ENCODE data around the gene DCTD. TPM values are rescaled to one million over a fixed set of nuclear protein-coding genes. Genes with fewer than 3 reads are reported as not detected.

Gene DCTD
- total RNA-seq, 1 donor from 2014 or later: 44.5 TPM

GRCh38 chr4:182927505-182927904 lies 10.3 kb upstream of the DCTD start:
- peaks cover 2% of the 10 kb centered on the region for H3K9me3 Mint-ChIP-seq (ENCODE audit: unreplicated experiment)
- H3K27me3 Mint-ChIP-seq (ENCODE audit: unreplicated experiment): no peaks in the 10 kb centered on the region
- no peaks in the 10 kb centered on the region for H3K4me1 Mint-ChIP-seq (ENCODE audit: low read depth, unreplicated experiment)
- H3K27ac Mint-ChIP-seq (ENCODE audit: unreplicated experiment): no peak overlapping the region
- TF ChIP-seq, protein P1, sequence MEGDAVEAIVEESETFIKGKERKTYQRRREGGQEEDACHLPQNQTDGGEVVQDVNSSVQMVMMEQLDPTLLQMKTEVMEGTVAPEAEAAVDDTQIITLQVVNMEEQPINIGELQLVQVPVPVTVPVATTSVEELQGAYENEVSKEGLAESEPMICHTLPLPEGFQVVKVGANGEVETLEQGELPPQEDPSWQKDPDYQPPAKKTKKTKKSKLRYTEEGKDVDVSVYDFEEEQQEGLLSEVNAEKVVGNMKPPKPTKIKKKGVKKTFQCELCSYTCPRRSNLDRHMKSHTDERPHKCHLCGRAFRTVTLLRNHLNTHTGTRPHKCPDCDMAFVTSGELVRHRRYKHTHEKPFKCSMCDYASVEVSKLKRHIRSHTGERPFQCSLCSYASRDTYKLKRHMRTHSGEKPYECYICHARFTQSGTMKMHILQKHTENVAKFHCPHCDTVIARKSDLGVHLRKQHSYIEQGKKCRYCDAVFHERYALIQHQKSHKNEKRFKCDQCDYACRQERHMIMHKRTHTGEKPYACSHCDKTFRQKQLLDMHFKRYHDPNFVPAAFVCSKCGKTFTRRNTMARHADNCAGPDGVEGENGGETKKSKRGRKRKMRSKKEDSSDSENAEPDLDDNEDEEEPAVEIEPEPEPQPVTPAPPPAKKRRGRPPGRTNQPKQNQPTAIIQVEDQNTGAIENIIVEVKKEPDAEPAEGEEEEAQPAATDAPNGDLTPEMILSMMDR (IDR thresholded peaks at IDR 0.05; ENCODE audit: partially characterized antibody, unreplicated experiment): no peak
- no peak for DNase-seq
- H3K36me3 Mint-ChIP-seq (ENCODE audit: unreplicated experiment): no peaks in the 10 kb centered on the region
- no peak overlapping the region for H3K4me3 Mint-ChIP-seq (ENCODE audit: unreplicated experiment)

- Mint-ChIP-seq H3K27me3 (ENCODE audit: unreplicated experiment) (no peaks in the 10 kb centered on the region), H3K4me3 (ENCODE audit: unreplicated experiment) (no peak overlapping the region), H3K36me3 (ENCODE audit: unreplicated experiment) (no peaks in the 10 kb centered on the region), H3K4me1 (ENCODE audit: low read depth, unreplicated experiment) (no peaks in the 10 kb centered on the region), H3K27ac (ENCODE audit: unreplicated experiment) (no peak overlapping the region), H3K9me3 (ENCODE audit: unreplicated experiment) (peaks cover 3% of the 10 kb centered on the region)
- DNase-seq: no peak
- TF ChIP-seq, protein P1 (IDR thresholded peaks at IDR 0.05; ENCODE audit: partially characterized antibody, unreplicated experiment): no peak
Observed at GRCh38 chr4:182925855-182926254, 8.7 kb upstream of the DCTD start.

DNA sequence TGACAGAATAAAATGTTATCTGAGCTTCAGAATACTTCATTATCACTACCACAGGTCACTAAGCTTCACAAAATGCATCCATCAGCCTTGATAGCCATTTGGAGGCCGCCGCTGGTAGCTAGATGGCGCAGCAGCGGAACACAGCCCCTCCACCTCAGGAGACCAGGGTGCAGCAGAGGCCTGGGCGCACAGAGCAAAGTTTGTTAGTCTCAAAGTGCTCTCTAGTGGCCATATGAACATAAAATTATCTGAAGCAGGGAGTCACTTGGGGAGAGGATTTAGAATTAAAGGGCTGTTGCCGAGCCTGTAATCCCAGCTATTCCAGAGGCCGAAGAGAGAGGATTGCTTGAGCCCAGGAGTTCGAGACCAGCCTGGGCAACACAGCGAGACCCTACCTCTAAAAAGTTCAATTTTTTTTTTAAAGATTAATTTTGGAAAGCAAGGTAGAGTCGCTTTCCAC lies 8.1 kb upstream of the DCTD start:
- H3K27ac Mint-ChIP-seq (ENCODE audit: unreplicated experiment): no peak overlapping the region
- peak; percentile 64 for DNase-seq
- TF ChIP-seq, protein P1 (IDR thresholded peaks at IDR 0.05; ENCODE audit: partially characterized antibody, unreplicated experiment): no peak
- no peak overlapping the region for H3K4me3 Mint-ChIP-seq (ENCODE audit: unreplicated experiment)
- no peaks in the 10 kb centered on the region for H3K36me3 Mint-ChIP-seq (ENCODE audit: unreplicated experiment)
- H3K9me3 Mint-ChIP-seq (ENCODE audit: unreplicated experiment): peaks cover 3% of the 10 kb centered on the region
- H3K4me1 Mint-ChIP-seq (ENCODE audit: low read depth, unreplicated experiment): no peaks in the 10 kb centered on the region
- no peaks in the 10 kb centered on the region for H3K27me3 Mint-ChIP-seq (ENCODE audit: unreplicated experiment)

- Mint-ChIP-seq H3K27ac (ENCODE audit: unreplicated experiment) (no peak overlapping the region), H3K9me3 (ENCODE audit: unreplicated experiment) (peaks cover 3% of the 10 kb centered on the region), H3K27me3 (ENCODE audit: unreplicated experiment) (peaks cover 2% of the 10 kb centered on the region), H3K36me3 (ENCODE audit: unreplicated experiment) (no peaks in the 10 kb centered on the region), H3K4me1 (ENCODE audit: low read depth, unreplicated experiment) (no peaks in the 10 kb centered on the region), H3K4me3 (ENCODE audit: unreplicated experiment) (no peak overlapping the region)
- no peak for DNase-seq
- TF ChIP-seq, protein P1 (IDR thresholded peaks at IDR 0.05; ENCODE audit: partially characterized antibody, unreplicated experiment): no peak
Observed at GRCh38 chr4:182924497-182924896, 7.3 kb upstream of the DCTD start.

DNA sequence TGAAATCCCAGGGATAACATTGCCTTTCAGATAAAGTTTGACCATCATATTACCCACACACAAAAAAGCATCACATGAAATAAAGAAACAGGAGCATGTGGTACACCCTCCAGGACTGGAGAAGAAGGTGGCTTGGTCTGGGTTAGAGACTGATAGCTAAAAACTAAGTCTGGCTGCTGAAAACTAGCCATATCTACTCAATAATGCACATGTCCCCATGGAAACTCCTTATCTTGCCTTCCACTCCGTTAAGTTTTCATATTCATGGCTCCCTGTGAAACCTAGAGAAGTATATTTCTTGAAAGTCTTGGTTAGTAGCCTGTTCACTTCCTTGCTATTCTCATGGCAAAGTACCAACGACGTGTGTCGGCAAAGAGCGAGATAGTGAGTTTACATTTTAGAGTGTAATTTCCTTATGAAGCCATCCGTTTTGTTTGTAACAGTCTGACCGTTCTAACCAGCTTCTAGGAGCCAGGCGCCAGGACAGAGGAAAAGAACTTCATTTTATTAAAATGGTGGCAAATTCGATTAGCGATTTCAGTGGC lies 6.7 kb upstream of the DCTD start:
- Mint-ChIP-seq H3K27ac (ENCODE audit: unreplicated experiment) (no peak overlapping the region), H3K27me3 (ENCODE audit: unreplicated experiment) (peaks cover 2% of the 10 kb centered on the region), H3K4me3 (ENCODE audit: unreplicated experiment) (no peak overlapping the region), H3K9me3 (ENCODE audit: unreplicated experiment) (peaks cover 3% of the 10 kb centered on the region), H3K4me1 (ENCODE audit: low read depth, unreplicated experiment) (peaks cover under 1% of the 10 kb centered on the region), H3K36me3 (ENCODE audit: unreplicated experiment) (no peaks in the 10 kb centered on the region)
- TF ChIP-seq, protein P1 (IDR thresholded peaks at IDR 0.05; ENCODE audit: partially characterized antibody, unreplicated experiment): no peak
- DNase-seq: no peak
